Activated naive CD4-positive, alpha-beta T cell treated with anti-CD3 and anti-CD28 coated beads, Interleukin-2, amount 50 U/mL, for 72 hours (primary cell): ENCODE data around the gene ZNF428. TPM values are rescaled to one million over a fixed set of nuclear protein-coding genes. Genes with fewer than 3 reads are reported as not detected.
"Not testable (repeated sequence)": the region's sequence is repeated elsewhere in the genome, so short reads cannot be mapped to it uniquely, and the experiment has no call there.

Experiments
- ATAC-seq, 2 donors: fragments of 150-1000 bp; cut with Tn5 transposase; 2 replicates each; pipeline ENCODE4 v1.10.0; 2021; ENCODE audit warnings: mild to moderate bottlenecking in 2 of 2, moderate library complexity in 2 of 2
- DNase-seq, 2 donors: peaks; one replicate each; pipeline ENCODE4 v3.0.0; 2021 to 2022; ENCODE audit warnings: low spot score in 2 of 2
- H3K27ac Mint-ChIP-seq, 2 donors: one replicate each; pipeline ENCODE4 v1.8.0; 2022; ENCODE audit warnings: mild to moderate bottlenecking in 2 of 2, mixed read lengths in 2 of 2
- H3K36me3 Mint-ChIP-seq, 2 donors: one replicate each; pipeline ENCODE4 v1.8.0; 2022; ENCODE audit warnings: mixed read lengths in 2 of 2
- H3K9me3 Mint-ChIP-seq, 2 donors: one replicate each; pipeline ENCODE4 v1.8.0; 2022; ENCODE audit warnings: mixed read lengths in 2 of 2
- total RNA-seq, 2 donors: library from RNA; stranded (reverse); gene quantifications; one replicate each; pipeline ENCODE4 v1.2.3, GENCODE V29; 2022

The ZNF428 gene
- total RNA-seq, 2 donors from 2014 or later, result 14.2 to 21.1 TPM

- no peaks in the 10 kb centered on the region for H3K9me3 Mint-ChIP-seq
- H3K27ac Mint-ChIP-seq, result no peak overlapping the region
- H3K36me3 Mint-ChIP-seq, result peaks cover 25 to 27% of the 10 kb centered on the region in 2 donors
- ATAC-seq (no peak), DNase-seq (no peak)
Observed at GRCh38 chr19:43591904-43592772, 27.3 kb downstream of the ZNF428 start.

- Mint-ChIP-seq H3K36me3 (peaks cover 8 to 19% of the 10 kb centered on the region in 2 donors), H3K27ac (peak overlapping the region in 1 of 2 donors; percentile 33), H3K9me3 (no peaks in the 10 kb centered on the region)
- ATAC-seq (no peak), DNase-seq (no peak)
Observed at GRCh38 chr19:43589678-43590077, 29.8 kb downstream of the ZNF428 start.

- Mint-ChIP-seq H3K36me3 (peaks cover 8 to 19% of the 10 kb centered on the region in 2 donors), H3K9me3 (no peaks in the 10 kb centered on the region), H3K27ac (no peak overlapping the region)
- ATAC-seq (no peak), DNase-seq (no peak)
Observed at GRCh38 chr19:43589277-43589676, 30.2 kb downstream of the ZNF428 start.

GRCh38 chr19:43587029-43587428 is 32.4 kb downstream of the ZNF428 start:
- H3K36me3 Mint-ChIP-seq, ATAC-seq, H3K9me3 Mint-ChIP-seq, DNase-seq, H3K27ac Mint-ChIP-seq: not testable (repeated sequence)

- Mint-ChIP-seq H3K9me3 (no peaks in the 10 kb centered on the region), H3K36me3 (peaks cover 0 to 10% of the 10 kb centered on the region in 2 donors), H3K27ac (peak overlapping the region in 1 of 2 donors; percentile 42)
- DNase-seq (no peak), ATAC-seq (no peak)
Observed at GRCh38 chr19:43586346-43586745, 33.1 kb downstream of the ZNF428 start.

- DNase-seq (no peak), ATAC-seq (no peak)
- Mint-ChIP-seq H3K36me3 (peaks cover 7 to 17% of the 10 kb centered on the region in 2 donors), H3K9me3 (no peaks in the 10 kb centered on the region), H3K27ac (peak overlapping the region in 1 of 2 donors; percentile 42)
Observed at GRCh38 chr19:43584484-43584883, 34.9 kb downstream of the ZNF428 start.

GRCh38 chr19:43582495-43582894 is 36.9 kb downstream of the ZNF428 start:
- DNase-seq (no peak), ATAC-seq (no peak)
- Mint-ChIP-seq H3K36me3 (peaks cover 7 to 18% of the 10 kb centered on the region in 2 donors), H3K27ac (no peak overlapping the region), H3K9me3 (no peaks in the 10 kb centered on the region)

GRCh38 chr19:43581467-43581866 is 38.0 kb downstream of the ZNF428 start:
- Mint-ChIP-seq H3K9me3 (no peaks in the 10 kb centered on the region), H3K27ac (no peak overlapping the region), H3K36me3 (peaks cover 7 to 18% of the 10 kb centered on the region in 2 donors)
- ATAC-seq, result no peak
- no peak for DNase-seq

- no peak for DNase-seq
- ATAC-seq, result no peak
- no peaks in the 10 kb centered on the region for H3K9me3 Mint-ChIP-seq
Observed at GRCh38 chr19:43578787-43579186, 40.6 kb downstream of the ZNF428 start.

GRCh38 chr19:43575955-43576878 is 43.2 kb downstream of the ZNF428 start:
- Mint-ChIP-seq H3K27ac (peak overlapping the region; percentile 92 to 98), H3K9me3 (no peaks in the 10 kb centered on the region), H3K36me3 (peaks cover 13 to 14% of the 10 kb centered on the region in 2 donors)
- no peak for ATAC-seq
- no peak for DNase-seq

More at GRCh38 chr19:43578787-43579186, 40.6 kb downstream of the ZNF428 start:
- Mint-ChIP-seq H3K36me3 (peaks cover 13 to 14% of the 10 kb centered on the region in 2 donors), H3K27ac (peak overlapping the region in 1 of 2 donors; percentile 93)

- peak; percentile 99 to 100 for ATAC-seq
- no peaks in the 10 kb centered on the region for H3K9me3 Mint-ChIP-seq
- DNase-seq, result peak; percentile 92 to 94
- peaks cover 13 to 14% of the 10 kb centered on the region in 2 donors for H3K36me3 Mint-ChIP-seq
- peak within 1 kb of the TSS; percentile 98 to 99 for H3K27ac Mint-ChIP-seq
Observed at GRCh38 chr19:43575156-43575950, 44.1 kb downstream of the ZNF428 start, which contains the start of the genes PINLYP and XRCC1. Gene PINLYP (plus strand): TSS chr19:43575801. CDS start chr19:43577192, 1,391 bp downstream. Gene XRCC1 (minus strand): TSS chr19:43575527. CDS start chr19:43575458, 69 bp downstream.

GRCh38 chr19:43574424-43575155 is 44.8 kb downstream of the ZNF428 start:
- H3K9me3 Mint-ChIP-seq, result no peaks in the 10 kb centered on the region
- peaks cover 7% of the 10 kb centered on the region in 2 donors for H3K36me3 Mint-ChIP-seq
- no peak for DNase-seq
- ATAC-seq, result no peak
- peak overlapping the region; percentile 98 to 99 for H3K27ac Mint-ChIP-seq

- Mint-ChIP-seq H3K36me3 (peaks cover 5 to 6% of the 10 kb centered on the region in 2 donors), H3K27ac (peak overlapping the region in 1 of 2 donors; percentile 38), H3K9me3 (no peaks in the 10 kb centered on the region)
- no peak for ATAC-seq
- no peak for DNase-seq
Observed at GRCh38 chr19:43572171-43572588, 47.2 kb downstream of the ZNF428 start.

- Mint-ChIP-seq H3K36me3 (peaks cover 4 to 5% of the 10 kb centered on the region in 2 donors), H3K9me3 (no peaks in the 10 kb centered on the region), H3K27ac (peak overlapping the region in 1 of 2 donors; percentile 42)
- DNase-seq, result no peak
- ATAC-seq, result no peak
Observed at GRCh38 chr19:43570174-43570791, 49.1 kb downstream of the ZNF428 start.

GRCh38 chr19:43569657-43570056 is 49.8 kb downstream of the ZNF428 start:
- DNase-seq (no peak), ATAC-seq (no peak)
- Mint-ChIP-seq H3K36me3 (no peaks in the 10 kb centered on the region), H3K9me3 (no peaks in the 10 kb centered on the region), H3K27ac (peak overlapping the region in 1 of 2 donors; percentile 42)
